ENCODE data around the gene MUL1. TPM values are rescaled to one million over a fixed set of nuclear protein-coding genes. Genes with fewer than 3 reads are reported as not detected.
A peak's percentile ranks its signal among the peaks of the same experiment; 100 is the strongest.

Gene MUL1
- total RNA-seq, 1 donor from 2014 or later = 42.9 TPM

- no peaks in the 10 kb centered on the region for H3K9me3 Mint-ChIP-seq (ENCODE audit: unreplicated experiment)
- H3K4me1 Mint-ChIP-seq (ENCODE audit: unreplicated experiment) = peaks cover 49% of the 10 kb centered on the region
- no peak for DNase-seq (ENCODE audit: extremely low spot score, unreplicated experiment)
- H3K27me3 Mint-ChIP-seq (ENCODE audit: unreplicated experiment) = peaks cover 2% of the 10 kb centered on the region
- no peak overlapping the region for H3K27ac Mint-ChIP-seq (ENCODE audit: unreplicated experiment)
- H3K36me3 Mint-ChIP-seq (ENCODE audit: unreplicated experiment) = no peaks in the 10 kb centered on the region
- TF ChIP-seq CTCF (IDR thresholded peaks at IDR 0.05) = no peak
- no peak overlapping the region for H3K4me3 Mint-ChIP-seq (ENCODE audit: unreplicated experiment)
Measured at GRCh38 chr1:20478057-20478635, 29.8 kb downstream of the MUL1 start.

GRCh38 chr1:20477348-20478056 is 30.4 kb downstream of the MUL1 start:
- H3K36me3 Mint-ChIP-seq (ENCODE audit: unreplicated experiment) = no peaks in the 10 kb centered on the region
- H3K4me1 Mint-ChIP-seq (ENCODE audit: unreplicated experiment) = peaks cover 44% of the 10 kb centered on the region
- no peaks in the 10 kb centered on the region for H3K9me3 Mint-ChIP-seq (ENCODE audit: unreplicated experiment)
- no peak overlapping the region for H3K27ac Mint-ChIP-seq (ENCODE audit: unreplicated experiment)
- no peak for TF ChIP-seq CTCF (IDR thresholded peaks at IDR 0.05)
- H3K4me3 Mint-ChIP-seq (ENCODE audit: unreplicated experiment) = no peak overlapping the region
- no peak for DNase-seq (ENCODE audit: extremely low spot score, unreplicated experiment)
- H3K27me3 Mint-ChIP-seq (ENCODE audit: unreplicated experiment) = peaks cover 2% of the 10 kb centered on the region

GRCh38 chr1:20476265-20477038 is 31.5 kb downstream of the MUL1 start:
- Mint-ChIP-seq H3K36me3 (ENCODE audit: unreplicated experiment) (no peaks in the 10 kb centered on the region), H3K9me3 (ENCODE audit: unreplicated experiment) (no peaks in the 10 kb centered on the region), H3K4me1 (ENCODE audit: unreplicated experiment) (peaks cover 38% of the 10 kb centered on the region), H3K4me3 (ENCODE audit: unreplicated experiment) (no peak overlapping the region), H3K27ac (ENCODE audit: unreplicated experiment) (no peak overlapping the region), H3K27me3 (ENCODE audit: unreplicated experiment) (peaks cover 2% of the 10 kb centered on the region)
- no peak for TF ChIP-seq CTCF (IDR thresholded peaks at IDR 0.05)
- DNase-seq (ENCODE audit: extremely low spot score, unreplicated experiment) = no peak

- Mint-ChIP-seq H3K4me1 (ENCODE audit: unreplicated experiment) (peaks cover 41% of the 10 kb centered on the region), H3K27ac (ENCODE audit: unreplicated experiment) (peak overlapping the region; percentile 2), H3K4me3 (ENCODE audit: unreplicated experiment) (no peak overlapping the region), H3K36me3 (ENCODE audit: unreplicated experiment) (no peaks in the 10 kb centered on the region), H3K9me3 (ENCODE audit: unreplicated experiment) (no peaks in the 10 kb centered on the region), H3K27me3 (ENCODE audit: unreplicated experiment) (peaks cover 6% of the 10 kb centered on the region)
- TF ChIP-seq CTCF (IDR thresholded peaks at IDR 0.05) = no peak
- DNase-seq (ENCODE audit: extremely low spot score, unreplicated experiment) = no peak
Measured at GRCh38 chr1:20474996-20475395, 33.0 kb downstream of the MUL1 start.
